Suprapubic skin (tissue), 4 donors: ENCODE measurements around the gene SPRR1A.

ENCODE experiments used
- CTCF ChIP-seq, 2 donors: fragments of 200-600 bp in 1 of 2; fragments of 450-650 bp in 1 of 2; sonication (generic) in 1 of 2; IDR thresholded peaks; one replicate each; pipeline ENCODE4 v1.5.1; 2016 to 2019; ENCODE audit warnings: antibody characterized with exemption in 2 of 2, mild to moderate bottlenecking in 1 of 2, moderate library complexity in 1 of 2
- EP300 ChIP-seq: sonication (generic); formaldehyde crosslinking; IDR thresholded peaks from one replicate; pipeline ENCODE4 v1.6.1; 2017; ENCODE audit warnings: antibody characterized with exemption
- POLR2AphosphoS5 ChIP-seq, 3 donors: sonication (generic); formaldehyde crosslinking; IDR thresholded peaks; one replicate each; pipeline ENCODE4 v1.6.1; 2017; ENCODE audit warnings: antibody characterized with exemption in 3 of 3

GRCh38 chr1:152999818-153000217 lies 15.9 kb downstream of the SPRR1A start:
- no peak for TF ChIP-seq POLR2AphosphoS5 (IDR thresholded peaks at IDR 0.05)
- TF ChIP-seq CTCF (IDR thresholded peaks at IDR 0.05): no peak
- no peak for TF ChIP-seq EP300
